ENCODE measurements around the gene ZNF511.

DNA sequence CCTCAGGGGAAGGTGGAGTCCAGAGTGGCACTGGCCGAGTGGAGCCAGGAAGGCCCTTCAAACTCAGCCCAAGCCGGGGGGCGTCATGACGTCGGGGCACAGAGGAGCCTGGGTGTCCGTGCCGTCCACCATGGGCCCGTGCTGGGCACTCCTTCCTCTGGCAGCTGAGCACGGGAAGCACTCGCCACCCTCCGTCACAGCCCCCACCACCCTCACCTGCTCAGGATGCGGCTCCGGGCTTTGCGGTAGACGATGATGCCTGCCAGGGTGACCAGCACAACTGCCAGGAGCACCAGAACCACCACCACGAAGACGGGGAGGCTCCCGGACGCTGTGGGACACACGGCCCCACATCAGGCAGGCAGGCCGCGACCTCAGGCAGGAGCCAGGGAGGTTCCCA lies 40.2 kb upstream of the ZNF511 start:
- TF ChIP-seq ZNF514 (tag by site-specific recombination; IDR thresholded peaks at IDR 0.05) (no peak), GLIS1 (tag by site-specific recombination; IDR thresholded peaks at IDR 0.05) (no peak), GLIS2 (tag by site-specific recombination; IDR thresholded peaks at IDR 0.05) (no peak), ZNF114 (tag by site-specific recombination; IDR thresholded peaks at IDR 0.05) (no peak), ZNF24 (tag by site-specific recombination; IDR thresholded peaks at IDR 0.05) (no peak), GFI1B (tag by site-specific recombination; IDR thresholded peaks at IDR 0.05) (no peak), HOXD13 (CRISPR knock-in tag; IDR thresholded peaks at IDR 0.05; ENCODE audit: borderline replicate concordance) (no peak), ZNF423 (tag by site-specific recombination; IDR thresholded peaks at IDR 0.05) (no peak), ZNF138 (tag by site-specific recombination; IDR thresholded peaks at IDR 0.05; ENCODE audit: borderline replicate concordance) (no peak)
- TF ChIP-seq, protein P1, sequence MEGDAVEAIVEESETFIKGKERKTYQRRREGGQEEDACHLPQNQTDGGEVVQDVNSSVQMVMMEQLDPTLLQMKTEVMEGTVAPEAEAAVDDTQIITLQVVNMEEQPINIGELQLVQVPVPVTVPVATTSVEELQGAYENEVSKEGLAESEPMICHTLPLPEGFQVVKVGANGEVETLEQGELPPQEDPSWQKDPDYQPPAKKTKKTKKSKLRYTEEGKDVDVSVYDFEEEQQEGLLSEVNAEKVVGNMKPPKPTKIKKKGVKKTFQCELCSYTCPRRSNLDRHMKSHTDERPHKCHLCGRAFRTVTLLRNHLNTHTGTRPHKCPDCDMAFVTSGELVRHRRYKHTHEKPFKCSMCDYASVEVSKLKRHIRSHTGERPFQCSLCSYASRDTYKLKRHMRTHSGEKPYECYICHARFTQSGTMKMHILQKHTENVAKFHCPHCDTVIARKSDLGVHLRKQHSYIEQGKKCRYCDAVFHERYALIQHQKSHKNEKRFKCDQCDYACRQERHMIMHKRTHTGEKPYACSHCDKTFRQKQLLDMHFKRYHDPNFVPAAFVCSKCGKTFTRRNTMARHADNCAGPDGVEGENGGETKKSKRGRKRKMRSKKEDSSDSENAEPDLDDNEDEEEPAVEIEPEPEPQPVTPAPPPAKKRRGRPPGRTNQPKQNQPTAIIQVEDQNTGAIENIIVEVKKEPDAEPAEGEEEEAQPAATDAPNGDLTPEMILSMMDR (tag by site-specific recombination; IDR thresholded peaks at IDR 0.05), result no peak
- TF ChIP-seq, protein P2, sequence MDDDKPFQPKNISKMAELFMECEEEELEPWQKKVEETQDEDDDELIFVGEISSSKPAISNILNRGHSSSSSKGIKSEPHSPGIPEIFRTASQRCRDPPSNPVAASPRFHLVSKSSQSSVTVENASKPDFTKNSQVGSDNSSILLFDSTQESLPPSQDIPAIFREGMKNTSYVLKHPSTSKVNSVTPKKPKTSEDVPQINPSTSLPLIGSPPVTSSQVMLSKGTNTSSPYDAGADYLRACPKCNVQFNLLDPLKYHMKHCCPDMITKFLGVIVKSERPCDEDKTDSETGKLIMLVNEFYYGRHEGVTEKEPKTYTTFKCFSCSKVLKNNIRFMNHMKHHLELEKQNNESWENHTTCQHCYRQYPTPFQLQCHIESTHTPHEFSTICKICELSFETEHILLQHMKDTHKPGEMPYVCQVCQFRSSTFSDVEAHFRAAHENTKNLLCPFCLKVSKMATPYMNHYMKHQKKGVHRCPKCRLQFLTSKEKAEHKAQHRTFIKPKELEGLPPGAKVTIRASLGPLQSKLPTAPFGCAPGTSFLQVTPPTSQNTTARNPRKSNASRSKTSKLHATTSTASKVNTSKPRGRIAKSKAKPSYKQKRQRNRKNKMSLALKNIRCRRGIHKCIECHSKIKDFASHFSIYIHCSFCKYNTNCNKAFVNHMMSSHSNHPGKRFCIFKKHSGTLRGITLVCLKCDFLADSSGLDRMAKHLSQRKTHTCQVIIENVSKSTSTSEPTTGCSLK (tag by site-specific recombination; IDR thresholded peaks at IDR 0.05), result no peak
- TF ChIP-seq, protein P3, sequence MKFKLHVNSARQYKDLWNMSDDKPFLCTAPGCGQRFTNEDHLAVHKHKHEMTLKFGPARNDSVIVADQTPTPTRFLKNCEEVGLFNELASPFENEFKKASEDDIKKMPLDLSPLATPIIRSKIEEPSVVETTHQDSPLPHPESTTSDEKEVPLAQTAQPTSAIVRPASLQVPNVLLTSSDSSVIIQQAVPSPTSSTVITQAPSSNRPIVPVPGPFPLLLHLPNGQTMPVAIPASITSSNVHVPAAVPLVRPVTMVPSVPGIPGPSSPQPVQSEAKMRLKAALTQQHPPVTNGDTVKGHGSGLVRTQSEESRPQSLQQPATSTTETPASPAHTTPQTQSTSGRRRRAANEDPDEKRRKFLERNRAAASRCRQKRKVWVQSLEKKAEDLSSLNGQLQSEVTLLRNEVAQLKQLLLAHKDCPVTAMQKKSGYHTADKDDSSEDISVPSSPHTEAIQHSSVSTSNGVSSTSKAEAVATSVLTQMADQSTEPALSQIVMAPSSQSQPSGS (tag by site-specific recombination; IDR thresholded peaks at IDR 0.05; ENCODE audit: low read depth), result no peak
- TF ChIP-seq, protein P4, sequence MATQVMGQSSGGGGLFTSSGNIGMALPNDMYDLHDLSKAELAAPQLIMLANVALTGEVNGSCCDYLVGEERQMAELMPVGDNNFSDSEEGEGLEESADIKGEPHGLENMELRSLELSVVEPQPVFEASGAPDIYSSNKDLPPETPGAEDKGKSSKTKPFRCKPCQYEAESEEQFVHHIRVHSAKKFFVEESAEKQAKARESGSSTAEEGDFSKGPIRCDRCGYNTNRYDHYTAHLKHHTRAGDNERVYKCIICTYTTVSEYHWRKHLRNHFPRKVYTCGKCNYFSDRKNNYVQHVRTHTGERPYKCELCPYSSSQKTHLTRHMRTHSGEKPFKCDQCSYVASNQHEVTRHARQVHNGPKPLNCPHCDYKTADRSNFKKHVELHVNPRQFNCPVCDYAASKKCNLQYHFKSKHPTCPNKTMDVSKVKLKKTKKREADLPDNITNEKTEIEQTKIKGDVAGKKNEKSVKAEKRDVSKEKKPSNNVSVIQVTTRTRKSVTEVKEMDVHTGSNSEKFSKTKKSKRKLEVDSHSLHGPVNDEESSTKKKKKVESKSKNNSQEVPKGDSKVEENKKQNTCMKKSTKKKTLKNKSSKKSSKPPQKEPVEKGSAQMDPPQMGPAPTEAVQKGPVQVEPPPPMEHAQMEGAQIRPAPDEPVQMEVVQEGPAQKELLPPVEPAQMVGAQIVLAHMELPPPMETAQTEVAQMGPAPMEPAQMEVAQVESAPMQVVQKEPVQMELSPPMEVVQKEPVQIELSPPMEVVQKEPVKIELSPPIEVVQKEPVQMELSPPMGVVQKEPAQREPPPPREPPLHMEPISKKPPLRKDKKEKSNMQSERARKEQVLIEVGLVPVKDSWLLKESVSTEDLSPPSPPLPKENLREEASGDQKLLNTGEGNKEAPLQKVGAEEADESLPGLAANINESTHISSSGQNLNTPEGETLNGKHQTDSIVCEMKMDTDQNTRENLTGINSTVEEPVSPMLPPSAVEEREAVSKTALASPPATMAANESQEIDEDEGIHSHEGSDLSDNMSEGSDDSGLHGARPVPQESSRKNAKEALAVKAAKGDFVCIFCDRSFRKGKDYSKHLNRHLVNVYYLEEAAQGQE (tag by site-specific recombination; IDR thresholded peaks at IDR 0.05), result no peak

Data from HEK293 (cell line).